ENCODE results near the gene PRM2.
"Not testable (repeated sequence)": the region's sequence is repeated elsewhere in the genome, so short reads cannot be mapped to it uniquely, and the experiment has no call there.

DNA sequence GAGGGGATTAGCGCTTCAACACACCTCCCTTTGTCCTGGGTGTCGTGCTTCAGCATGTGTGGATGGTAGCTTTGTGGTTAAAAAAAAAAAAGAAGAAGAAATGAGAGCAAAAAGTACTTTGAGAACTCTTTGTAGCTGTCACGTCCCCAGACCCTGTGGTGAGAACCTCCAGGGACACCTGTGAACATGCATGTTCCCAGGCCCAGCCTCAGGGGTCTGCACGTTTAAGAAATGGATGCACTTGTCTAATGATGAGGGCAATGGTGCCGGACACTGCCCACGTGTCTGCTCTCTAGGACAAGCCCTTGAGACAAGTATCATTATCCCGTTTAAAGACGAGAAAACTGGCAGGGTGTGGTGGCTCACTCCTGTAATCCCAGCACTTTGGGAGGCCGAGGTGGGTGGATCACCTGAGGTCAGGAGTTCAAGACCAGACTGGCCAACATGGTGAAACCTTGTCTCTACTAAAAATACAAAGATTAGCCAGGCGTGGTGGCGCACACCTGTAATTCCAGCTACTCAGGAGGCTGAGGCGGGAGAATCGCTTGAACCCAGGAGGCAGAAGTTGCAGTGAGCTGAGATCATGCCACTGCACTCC lies 22.8 kb upstream of the PRM2 start:
- TF ChIP-seq, protein P1, sequence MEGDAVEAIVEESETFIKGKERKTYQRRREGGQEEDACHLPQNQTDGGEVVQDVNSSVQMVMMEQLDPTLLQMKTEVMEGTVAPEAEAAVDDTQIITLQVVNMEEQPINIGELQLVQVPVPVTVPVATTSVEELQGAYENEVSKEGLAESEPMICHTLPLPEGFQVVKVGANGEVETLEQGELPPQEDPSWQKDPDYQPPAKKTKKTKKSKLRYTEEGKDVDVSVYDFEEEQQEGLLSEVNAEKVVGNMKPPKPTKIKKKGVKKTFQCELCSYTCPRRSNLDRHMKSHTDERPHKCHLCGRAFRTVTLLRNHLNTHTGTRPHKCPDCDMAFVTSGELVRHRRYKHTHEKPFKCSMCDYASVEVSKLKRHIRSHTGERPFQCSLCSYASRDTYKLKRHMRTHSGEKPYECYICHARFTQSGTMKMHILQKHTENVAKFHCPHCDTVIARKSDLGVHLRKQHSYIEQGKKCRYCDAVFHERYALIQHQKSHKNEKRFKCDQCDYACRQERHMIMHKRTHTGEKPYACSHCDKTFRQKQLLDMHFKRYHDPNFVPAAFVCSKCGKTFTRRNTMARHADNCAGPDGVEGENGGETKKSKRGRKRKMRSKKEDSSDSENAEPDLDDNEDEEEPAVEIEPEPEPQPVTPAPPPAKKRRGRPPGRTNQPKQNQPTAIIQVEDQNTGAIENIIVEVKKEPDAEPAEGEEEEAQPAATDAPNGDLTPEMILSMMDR (conservative IDR thresholded peaks at IDR 0.05) = not testable (repeated sequence)
- not testable (repeated sequence) for TF ChIP-seq ZFX (IDR thresholded peaks at IDR 0.05)
